SK-N-SH (cell line): ENCODE data around the gene THOC7. TPM values are rescaled to one million over a fixed set of nuclear protein-coding genes. Genes with fewer than 3 reads are reported as not detected.

Experiments used
- CTCF ChIA-PET: fragments of 300-600, 350-600 bp; formaldehyde crosslinking; extraction: SDS; loops from one replicate; lab custom pipeline; 2021; lab: Yijun Ruan, JAX
- POLR2A ChIA-PET: fragments of 350-600 bp; sonication (Branson Sonifier 250); formaldehyde crosslinking; extraction: SDS; loops from one replicate; lab custom pipeline; 2020; ENCODE audit warnings: antibody characterized with exemption, inconsistent platforms; lab: Yijun Ruan, JAX
- DNase-seq: peaks from one replicate; pipeline ENCODE4 v3.0.0; 2012
- H2AFZ ChIP-seq: fragments of 200-600 bp; sonication (generic); 2 replicates; pipeline ENCODE4 v1.8.1; 2016; ENCODE audit warnings: antibody characterized with exemption, mild to moderate bottlenecking, low read depth
- H3F3A ChIP-seq: fragments of 200-600 bp; sonication (generic); replicated peaks from 2 replicates; pipeline ENCODE3; 2016; ENCODE audit warnings: antibody characterized with exemption, mild to moderate bottlenecking; ENCODE audit not compliant: insufficient read depth
- H3K27ac ChIP-seq, 2 experiments: fragments of 200-500 bp in 1 of 2; fragments of 200-600 bp in 1 of 2; sonication (Bioruptor generic) in 1 of 2; sonication (generic), shearing (Covaris generic) in 1 of 2; 2 replicates each; pipeline versions ENCODE4 v1.5.1 to v1.6.1; 2014 to 2016; ENCODE audit warnings: low read depth in 2 of 2, inconsistent platforms in 1 of 2, low read length in 1 of 2, mild to moderate bottlenecking in 1 of 2, mixed read lengths in 1 of 2
- H3K27me3 ChIP-seq: fragments of 200-600 bp; sonication (generic), shearing (Covaris generic); 2 replicates; pipeline ENCODE4 v1.6.1; 2016; ENCODE audit warnings: mixed run types; ENCODE audit not compliant: insufficient read depth
- H3K36me3 ChIP-seq, 2 experiments: fragments of 200-500 bp in 1 of 2; fragments of 200-600 bp in 1 of 2; sonication (Bioruptor generic) in 1 of 2; sonication (generic) in 1 of 2; replicated peaks in 1 of 2; 2 replicates each; pipeline versions ENCODE3 to v1.5.1; 2014 to 2016; ENCODE audit warnings: low read length in 1 of 2, mild to moderate bottlenecking in 1 of 2; ENCODE audit not compliant: insufficient read depth in 2 of 2, control insufficient read depth in 1 of 2
- H3K4me1 ChIP-seq, 2 experiments: fragments of 200-500 bp in 1 of 2; fragments of 200-600 bp in 1 of 2; sonication (Bioruptor generic) in 1 of 2; sonication (generic), shearing (Covaris generic) in 1 of 2; 2 replicates each; pipeline versions ENCODE4 v1.5.1 to v1.6.1; 2014 to 2016; ENCODE audit warnings: low read depth in 1 of 2, low read length in 1 of 2, mixed run types in 1 of 2; ENCODE audit not compliant: insufficient read depth in 2 of 2, control insufficient read depth in 1 of 2
- H3K4me2 ChIP-seq: fragments of 200-600 bp; sonication (generic), shearing (Covaris generic); 2 replicates; pipeline ENCODE4 v1.6.1; 2017; ENCODE audit warnings: mixed run types
- H3K4me3 ChIP-seq, 2 experiments: fragments of 200-500 bp in 1 of 2; fragments of 200-600 bp in 1 of 2; sonication (Bioruptor generic) in 1 of 2; sonication (generic), shearing (Covaris generic) in 1 of 2; 2 replicates each; pipeline versions ENCODE4 v1.5.1 to v1.8.1; 2014 to 2016; ENCODE audit warnings: low read depth in 2 of 2, inconsistent platforms in 1 of 2, low read length in 1 of 2, mild to moderate bottlenecking in 1 of 2, mixed read lengths in 1 of 2, moderate library complexity in 1 of 2
- H3K79me2 ChIP-seq: fragments of 200-600 bp; sonication (generic); 2 replicates; pipeline ENCODE4 v1.8.1; 2017; ENCODE audit warnings: mild to moderate bottlenecking; ENCODE audit not compliant: insufficient read depth
- H3K9ac ChIP-seq: fragments of 200-600 bp; sonication (generic); 2 replicates; pipeline ENCODE4 v1.6.1; 2017; ENCODE audit warnings: mixed run types
- H3K9me2 ChIP-seq: fragments of 200-600 bp; sonication (generic); 2 replicates; pipeline ENCODE4 v1.6.1; 2017; ENCODE audit warnings: mixed run types
- H3K9me3 ChIP-seq: fragments of 200-600 bp; sonication (generic); 2 replicates; pipeline ENCODE4 v1.6.1; 2017; ENCODE audit warnings: mixed run types, mild to moderate bottlenecking, moderate library complexity
- H4K20me1 ChIP-seq: fragments of 200-600 bp; sonication (generic); 2 replicates; pipeline ENCODE4 v1.6.1; 2017; ENCODE audit warnings: mild to moderate bottlenecking, mixed run types; ENCODE audit not compliant: insufficient read depth
- ELF1 ChIP-seq: IDR thresholded peaks from 2 replicates; pipeline ENCODE4 v1.4.0; 2012
- MEF2A ChIP-seq: IDR thresholded peaks from 2 replicates; pipeline ENCODE4 v1.4.0; 2012; ENCODE audit warnings: low read depth, borderline replicate concordance
- PBX3 ChIP-seq: IDR thresholded peaks from 2 replicates; pipeline ENCODE4; 2012
- SIN3A ChIP-seq: IDR thresholded peaks from 2 replicates; pipeline ENCODE4 v1.6.1; 2012; ENCODE audit warnings: low read depth, mild to moderate bottlenecking, low read length, moderate library complexity, borderline replicate concordance
- TCF12 ChIP-seq: IDR thresholded peaks from 2 replicates; pipeline ENCODE4 v1.4.0; 2012
- WGBS: methylation state at CpG from one replicate; pipeline ENCODE4 v1.1.6; 2017; ENCODE audit warnings: low lambda C conversion rate; 5-methylcytosine and 5-hydroxymethylcytosine counted together
- polyA plus RNA-seq, 3 experiments: library from polyadenylated mRNA; depleted of rRNA; stranded (reverse); fragments of >200 nt; gene quantifications; 2 replicates each; pipeline ENCODE4 v1.2.3, GENCODE V29; 2012
- TF ChIP-seq, protein P1 (sequence below): IDR thresholded peaks from 2 replicates; pipeline ENCODE4 v1.4.0; 2012; ENCODE audit warnings: low read depth
- TF ChIP-seq, protein P2 (sequence below): fragments of 150-350 bp; IDR thresholded peaks from 2 replicates; pipeline ENCODE4 v1.6.1; 2017; ENCODE audit warnings: antibody characterized with exemption, low read length, low read depth, borderline replicate concordance

The THOC7 gene
- polyA plus RNA-seq, 1 of the 3 experiments (the other 2 are of a cell fraction): 35.6 TPM

DNA sequence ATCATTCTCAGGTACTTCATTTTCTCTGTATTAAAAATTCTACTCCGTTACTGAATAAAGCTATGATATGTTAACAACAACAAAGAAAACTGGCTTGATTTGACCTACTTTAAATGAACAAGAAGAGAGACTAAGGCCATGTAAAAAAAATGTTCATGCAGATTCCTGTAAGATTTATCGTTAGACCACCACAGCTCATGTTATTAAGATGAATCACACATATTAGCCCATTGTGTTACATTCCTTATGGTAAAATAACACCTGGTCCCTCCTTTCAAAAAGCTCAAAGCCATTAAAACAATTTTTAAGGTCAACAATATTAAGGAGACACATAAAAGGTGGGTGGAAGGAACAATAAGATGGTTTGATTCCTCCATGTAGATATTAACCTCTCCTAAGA, 6.3 kb downstream of the THOC7 start:
- no peak for TF ChIP-seq MEF2A
- no peak for TF ChIP-seq TCF12
- TF ChIP-seq, protein P1, sequence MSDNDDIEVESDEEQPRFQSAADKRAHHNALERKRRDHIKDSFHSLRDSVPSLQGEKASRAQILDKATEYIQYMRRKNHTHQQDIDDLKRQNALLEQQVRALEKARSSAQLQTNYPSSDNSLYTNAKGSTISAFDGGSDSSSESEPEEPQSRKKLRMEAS: no peak
- TF ChIP-seq, protein P2, sequence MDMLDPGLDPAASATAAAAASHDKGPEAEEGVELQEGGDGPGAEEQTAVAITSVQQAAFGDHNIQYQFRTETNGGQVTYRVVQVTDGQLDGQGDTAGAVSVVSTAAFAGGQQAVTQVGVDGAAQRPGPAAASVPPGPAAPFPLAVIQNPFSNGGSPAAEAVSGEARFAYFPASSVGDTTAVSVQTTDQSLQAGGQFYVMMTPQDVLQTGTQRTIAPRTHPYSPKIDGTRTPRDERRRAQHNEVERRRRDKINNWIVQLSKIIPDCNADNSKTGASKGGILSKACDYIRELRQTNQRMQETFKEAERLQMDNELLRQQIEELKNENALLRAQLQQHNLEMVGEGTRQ: no peak
- TF ChIP-seq PBX3: no peak
- no peak for TF ChIP-seq SIN3A
- Histone ChIP-seq H3K36me3 (no peaks in the 10 kb centered on the region), H4K20me1 (no peaks in the 10 kb centered on the region), H3K27me3 (no peaks in the 10 kb centered on the region), H3K27ac (no peak overlapping the region), H3K4me1 (0 out of 4 replicates have a peak, but pooled peaks cover 0 to 5% of the 10 kb centered on the region in 2 experiments), H3K4me2 (no peak overlapping the region), H3K9ac (no peak overlapping the region), H3K79me2 (peaks cover 87% of the 10 kb centered on the region), H3K9me2 (no peaks in the 10 kb centered on the region), H3K9me3 (no peaks in the 10 kb centered on the region), H3K4me3 (no peak overlapping the region), H3F3A (no peaks in the 10 kb centered on the region), H2AFZ (no peak overlapping the region)
- no peak for DNase-seq
- WGBS: 89% methylated on average over 2 of the region's 2 CpGs
- ChIA-PET CTCF (interaction anchor here (1.8 kb wide), 1 partner anchor 507 kb away, joined by 8 read pairs; no protein-coding TSS in a partner anchor), POLR2A (no interaction called here)

DNA sequence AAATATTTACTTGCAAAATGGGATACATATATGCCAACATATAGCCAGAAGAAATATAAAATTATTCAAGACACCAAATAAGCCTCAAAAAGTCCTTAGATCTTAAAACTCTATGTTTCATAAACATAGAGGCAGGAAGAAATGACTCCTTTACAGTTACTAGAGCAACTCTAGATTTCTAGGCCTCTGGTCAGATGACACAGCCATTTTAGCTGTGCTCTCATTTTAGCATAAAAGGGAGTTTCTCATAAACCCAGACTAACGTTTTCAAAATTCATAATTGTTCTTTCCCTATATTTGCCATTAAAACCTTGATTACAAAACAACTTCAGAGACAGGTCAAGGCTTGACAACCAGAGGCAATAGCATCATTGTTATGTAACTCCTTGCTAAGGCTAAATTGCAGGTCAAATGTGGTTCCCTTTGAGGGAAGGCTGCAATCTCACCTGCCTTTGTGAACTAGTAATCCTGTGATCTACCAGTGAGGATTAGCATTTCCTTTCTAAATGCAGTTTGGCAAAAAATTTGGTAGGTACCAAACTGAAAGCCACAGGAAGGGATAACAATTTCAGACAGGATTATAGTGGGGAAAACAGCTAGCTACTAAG, 8.2 kb downstream of the THOC7 start:
- 82% methylated on average over 1 of the region's 1 CpG for WGBS
- H3K36me3 ChIP-seq: no peaks in the 10 kb centered on the region
- CTCF ChIA-PET: no interaction called here
- H3K4me3 ChIP-seq: no peak overlapping the region
- DNase-seq: no peak
- no peaks in the 10 kb centered on the region for H3F3A ChIP-seq
- H4K20me1 ChIP-seq: no peaks in the 10 kb centered on the region
- H3K9ac ChIP-seq: no peak overlapping the region
- no peak overlapping the region for H2AFZ ChIP-seq
- H3K9me2 ChIP-seq: no peaks in the 10 kb centered on the region
- no peaks in the 10 kb centered on the region for H3K9me3 ChIP-seq
- no peaks in the 10 kb centered on the region for H3K4me1 ChIP-seq
- H3K27me3 ChIP-seq: no peaks in the 10 kb centered on the region
- TF ChIP-seq, protein P2: no peak
- no peak for TF ChIP-seq ELF1
- no peak overlapping the region for H3K4me2 ChIP-seq
- H3K79me2 ChIP-seq: peaks cover 84% of the 10 kb centered on the region
- no peak overlapping the region for H3K27ac ChIP-seq
- POLR2A ChIA-PET: no interaction called here
